Endodermal cell (in vitro differentiated cells): Measurements from ENCODE around the gene MICALL1. TPM values are rescaled to one million over a fixed set of nuclear protein-coding genes. Genes with fewer than 3 reads are reported as not detected.

ENCODE experiments used
- DNase-seq: peaks from one replicate; pipeline ENCODE4 v3.0.0-alpha.2; 2017
- H3K27ac ChIP-seq: 2 replicates; pipeline ENCODE4 v1.5.1; 2013; ENCODE audit warnings: mild to moderate bottlenecking, low read depth, low read length, moderate library complexity
- H3K27me3 ChIP-seq: 2 replicates; pipeline ENCODE4 v1.6.1; 2013; ENCODE audit warnings: mild to moderate bottlenecking, low read length, moderate library complexity; ENCODE audit not compliant: insufficient read depth, control insufficient read depth, poor library complexity, severe bottlenecking
- H3K36me3 ChIP-seq: 2 replicates; pipeline ENCODE4 v1.7.0; 2013; ENCODE audit warnings: mild to moderate bottlenecking, low read length, moderate library complexity; ENCODE audit not compliant: control insufficient read depth, insufficient read depth
- H3K4me1 ChIP-seq: one replicate; pipeline ENCODE4 v1.7.0; 2013; ENCODE audit warnings: low read length; ENCODE audit not compliant: control insufficient read depth, insufficient read depth
- H3K4me3 ChIP-seq: 2 replicates; pipeline ENCODE4 v1.5.1; 2013; ENCODE audit warnings: mild to moderate bottlenecking, low read length, moderate library complexity
- H3K9ac ChIP-seq: 2 replicates; pipeline ENCODE4 v1.6.1; 2013; ENCODE audit warnings: mild to moderate bottlenecking, low read length, moderate library complexity; ENCODE audit not compliant: poor library complexity, severe bottlenecking; ENCODE audit errors: extremely low read depth
- H3K9me3 ChIP-seq: 2 replicates; pipeline ENCODE4 v1.6.1; 2013; ENCODE audit warnings: mild to moderate bottlenecking, low read length, moderate library complexity; ENCODE audit not compliant: control insufficient read depth
- H3K27ac Mint-ChIP-seq: 2 replicates; pipeline ENCODE4 v1.8.0; 2020; ENCODE audit warnings: mixed read lengths
- H3K27me3 Mint-ChIP-seq: 2 replicates; pipeline ENCODE4 v1.8.0; 2021; ENCODE audit warnings: mild to moderate bottlenecking, mixed read lengths; ENCODE audit not compliant: insufficient read depth
- H3K36me3 Mint-ChIP-seq: 2 replicates; pipeline ENCODE4 v1.8.0; 2020; ENCODE audit warnings: low read depth, mixed read lengths
- H3K4me1 Mint-ChIP-seq: 2 replicates; pipeline ENCODE4 v1.8.0; 2020; ENCODE audit warnings: mixed read lengths
- H3K4me3 Mint-ChIP-seq: 2 replicates; pipeline ENCODE4 v1.8.0; 2020; ENCODE audit warnings: mild to moderate bottlenecking, moderate library complexity, mixed read lengths
- H3K9me3 Mint-ChIP-seq: 2 replicates; pipeline ENCODE4 v1.8.0; 2020; ENCODE audit warnings: mild to moderate bottlenecking, mixed read lengths
- CTCF ChIP-seq: fragments of 200-600 bp; sonication (generic); conservative IDR thresholded peaks from 2 replicates; pipeline ENCODE4 v1.5.0; 2021; ENCODE audit warnings: antibody characterized with exemption, mild to moderate bottlenecking
- WGBS, 2 experiments: methylation state at CpG; one replicate each; pipeline versions ENCODE4 v1.1.5 to v1.1.7; 2013; ENCODE audit warnings: missing lambda C conversion rate in 2 of 2, mixed read lengths in 1 of 2; ENCODE audit not compliant: insufficient coverage in 1 of 2, insufficient read length in 1 of 2; 5-methylcytosine and 5-hydroxymethylcytosine counted together
- total RNA-seq, 2 donors: library from RNA; stranded (reverse); fragmentation: NEBNext Ultra II Directional in 1 of 2; extraction: Animal tissue kit (Norgen Biotek cat#: 25700) in 1 of 2; gene quantifications; 2 replicates in 1 of 2; 3 replicates in 1 of 2; pipeline ENCODE4 v1.2.1, GENCODE V29; 2021

The MICALL1 gene
- total RNA-seq, 2 donors from 2014 or later, result 33.5 to 36.6 TPM

- Histone ChIP-seq H3K27me3 (no peaks in the 10 kb centered on the region), H3K9ac (peak overlapping the region; percentile 18), H3K9me3 (no peaks in the 10 kb centered on the region), H3K27ac (no peak overlapping the region), H3K4me1 (peaks cover 43% of the 10 kb centered on the region), H3K36me3 (peaks cover 10% of the 10 kb centered on the region), H3K4me3 (no peak overlapping the region)
- peak; percentile 68 for DNase-seq
- Mint-ChIP-seq H3K27me3 (peaks cover 2% of the 10 kb centered on the region), H3K4me1 (peaks cover 50% of the 10 kb centered on the region), H3K27ac (peak overlapping the region; percentile 82), H3K4me3 (no peak overlapping the region), H3K9me3 (no peaks in the 10 kb centered on the region), H3K36me3 (peaks cover 3% of the 10 kb centered on the region)
- WGBS, 2 experiments, result 80% methylated on average over 1 to 5 of the region's 5 CpGs
- no peak for TF ChIP-seq CTCF
These were observed 9.9 kb upstream of the MICALL1 start for GRCh38 chr22:37896181-37896592.

- Histone ChIP-seq H3K4me3 (no peak overlapping the region), H3K9me3 (no peaks in the 10 kb centered on the region), H3K36me3 (peaks cover 3% of the 10 kb centered on the region), H3K27ac (peak overlapping the region; percentile 61), H3K27me3 (no peaks in the 10 kb centered on the region), H3K9ac (no peak overlapping the region), H3K4me1 (peaks cover 43% of the 10 kb centered on the region)
- Mint-ChIP-seq H3K36me3 (peaks cover 3% of the 10 kb centered on the region), H3K4me3 (no peak overlapping the region), H3K27me3 (peaks cover 9% of the 10 kb centered on the region), H3K4me1 (peaks cover 50% of the 10 kb centered on the region), H3K9me3 (no peaks in the 10 kb centered on the region), H3K27ac (peak overlapping the region; percentile 92)
- 75 to 88% methylated on average over 2 to 3 of the region's 3 CpGs for WGBS, 2 experiments
- DNase-seq, result no peak
- TF ChIP-seq CTCF, result no peak
These were observed 9.2 kb upstream of the MICALL1 start for GRCh38 chr22:37896939-37897338.

GRCh38 chr22:37897807-37898206, 8.3 kb upstream of the MICALL1 start:
- Histone ChIP-seq H3K27me3 (no peaks in the 10 kb centered on the region), H3K27ac (no peak overlapping the region), H3K9me3 (no peaks in the 10 kb centered on the region), H3K36me3 (no peaks in the 10 kb centered on the region), H3K4me1 (peaks cover 43% of the 10 kb centered on the region), H3K4me3 (no peak overlapping the region), H3K9ac (no peak overlapping the region)
- Mint-ChIP-seq H3K9me3 (no peaks in the 10 kb centered on the region), H3K4me3 (no peak overlapping the region), H3K4me1 (peaks cover 49% of the 10 kb centered on the region), H3K27ac (peak overlapping the region; percentile 82), H3K36me3 (no peaks in the 10 kb centered on the region), H3K27me3 (peaks cover 9% of the 10 kb centered on the region)
- no peak for TF ChIP-seq CTCF
- WGBS, 2 experiments, result 78% methylated on average over 2 of the region's 2 CpGs; no CpG with 5 or more reads in 1 of the 2 experiments
- DNase-seq, result no peak
